Naive thymus-derived CD4-positive, alpha-beta T cell (primary cell): ENCODE data around the gene COL3A1. TPM values are rescaled to one million over a fixed set of nuclear protein-coding genes. Genes with fewer than 3 reads are reported as not detected.

Experiments
- ATAC-seq: fragments of 150-1000 bp; cut with Tn5 transposase; 2 replicates; pipeline ENCODE4 v1.10.0; 2021; ENCODE audit warnings: mild to moderate bottlenecking, moderate library complexity
- CTCF ChIA-PET: fragments of 350-600 bp; sonication (Branson Sonifier 250); formaldehyde crosslinking; loops from one replicate; lab custom pipeline; 2021; ENCODE audit warnings: antibody characterized with exemption; lab: Charles Lee
- POLR2A ChIA-PET: fragments of 350-600 bp; sonication (Branson Sonifier 250); formaldehyde crosslinking; loops from one replicate; lab custom pipeline; 2021; ENCODE audit warnings: antibody characterized with exemption, inconsistent platforms; lab: Charles Lee
- DNase-seq, 9 donors: peaks; one replicate each; pipeline versions ENCODE4 v3.0.0 to v3.0.0-alpha.2; 2020 to 2022; ENCODE audit warnings: mixed read lengths in 1 of 9
- H3K27ac ChIP-seq: one replicate; pipeline ENCODE4 v1.7.0; 2013; ENCODE audit warnings: mild to moderate bottlenecking, low read depth, low read length, moderate library complexity
- H3K27me3 ChIP-seq, 2 donors: one replicate each; pipeline ENCODE4 v1.7.0; 2013; ENCODE audit warnings: low read length in 2 of 2, mild to moderate bottlenecking in 2 of 2, moderate library complexity in 2 of 2; ENCODE audit not compliant: control insufficient read depth in 2 of 2, insufficient read depth in 2 of 2
- H3K36me3 ChIP-seq, 3 experiments: 1 replicate in 2 of 3; 2 replicates in 1 of 3; pipeline ENCODE4 v1.7.0; 2013; ENCODE audit warnings: low read length in 3 of 3, mild to moderate bottlenecking in 3 of 3, moderate library complexity in 1 of 3; ENCODE audit not compliant: insufficient read depth in 3 of 3, control insufficient read depth in 2 of 3
- H3K4me1 ChIP-seq, 2 donors: one replicate each; pipeline ENCODE4 v1.7.0; 2013; ENCODE audit warnings: low read length in 2 of 2, mild to moderate bottlenecking in 2 of 2, moderate library complexity in 1 of 2; ENCODE audit not compliant: control insufficient read depth in 2 of 2, insufficient read depth in 2 of 2
- H3K4me3 ChIP-seq: 2 replicates; pipeline ENCODE4 v1.7.0; 2013; ENCODE audit warnings: mild to moderate bottlenecking, low read length
- H3K9me3 ChIP-seq, 3 experiments: 1 replicate in 2 of 3; 2 replicates in 1 of 3; pipeline ENCODE4 v1.7.0; 2013; ENCODE audit warnings: low read length in 3 of 3; ENCODE audit not compliant: control insufficient read depth in 2 of 3
- H3K27ac Mint-ChIP-seq, 9 donors: one replicate each; pipeline ENCODE4 v1.8.0; 2020 to 2022; ENCODE audit warnings: mixed read lengths in 9 of 9, mild to moderate bottlenecking in 8 of 9, moderate library complexity in 5 of 9, inconsistent platforms in 2 of 9
- H3K27me3 Mint-ChIP-seq, 5 donors: one replicate each; pipeline ENCODE4 v1.8.0; 2021 to 2022; ENCODE audit warnings: mixed read lengths in 5 of 5, mild to moderate bottlenecking in 1 of 5
- H3K36me3 Mint-ChIP-seq, 5 donors: one replicate each; pipeline ENCODE4 v1.8.0; 2020 to 2022; ENCODE audit warnings: mixed read lengths in 5 of 5, mild to moderate bottlenecking in 3 of 5, inconsistent platforms in 1 of 5
- H3K4me1 Mint-ChIP-seq, 7 donors: one replicate each; pipeline ENCODE4 v1.8.0; 2020 to 2022; ENCODE audit warnings: mixed read lengths in 7 of 7, mild to moderate bottlenecking in 3 of 7, inconsistent platforms in 1 of 7
- H3K4me3 Mint-ChIP-seq, 10 donors: one replicate each; pipeline ENCODE4 v1.8.0; 2020 to 2022; ENCODE audit warnings: mild to moderate bottlenecking in 10 of 10, mixed read lengths in 10 of 10, moderate library complexity in 6 of 10, inconsistent platforms in 2 of 10
- H3K9me3 Mint-ChIP-seq, 11 donors: one replicate each; pipeline ENCODE4 v1.8.0; 2020 to 2022; ENCODE audit warnings: mixed read lengths in 11 of 11, mild to moderate bottlenecking in 4 of 11, inconsistent platforms in 1 of 11, moderate library complexity in 1 of 11
- intact Hi-C, 2 donors: fragments of 100-400 bp; cut with micrococcal nuclease; formaldehyde crosslinking; loops; one replicate each; pipeline ENCODE4 v1.15.1; 2023
- polyA plus RNA-seq, 2 donors: library from polyadenylated mRNA; unstranded; fragments of 300-500 nt; fragmentation: Illumina TruSeq; gene quantifications; one replicate each; pipeline ENCODE4 v1.2.3, GENCODE V29; 2021
- total RNA-seq, 6 experiments: library from RNA in 5 of 6; stranded (reverse) in 5 of 6; gene quantifications; 1 replicate in 5 of 6; 2 replicates in 1 of 6; pipeline ENCODE4 v1.2.3 and lab custom pipeline; 2021 to 2026

The COL3A1 gene
- total and polyA plus RNA-seq, 7 experiments from 2014 or later: 0.27 TPM; not detected in 6

GRCh38 chr2:189049709-189050164 lies 75.6 kb downstream of the COL3A1 start:
- POLR2A ChIA-PET: no interaction called here
- Histone ChIP-seq H3K36me3 (no peaks in the 10 kb centered on the region), H3K9me3 (no peaks in the 10 kb centered on the region), H3K4me1 (no peaks in the 10 kb centered on the region), H3K27ac (no peak overlapping the region), H3K4me3 (no peak overlapping the region), H3K27me3 (no peaks in the 10 kb centered on the region)
- intact Hi-C loops: no loop called here
- Mint-ChIP-seq H3K9me3 (no peaks in the 10 kb centered on the region), H3K36me3 (no peaks in the 10 kb centered on the region), H3K4me3 (no peak overlapping the region), H3K27ac (no peak overlapping the region), H3K4me1 (peaks cover 0 to 2% (median 0%) of the 10 kb centered on the region in 7 donors), H3K27me3 (no peaks in the 10 kb centered on the region)
- CTCF ChIA-PET: no interaction called here
- no peak for DNase-seq
- no peak for ATAC-seq

GRCh38 chr2:189050165-189050712 lies 76.1 kb downstream of the COL3A1 start:
- no peaks in the 10 kb centered on the region for H3K9me3 Mint-ChIP-seq
- Histone ChIP-seq H3K4me1 (no peaks in the 10 kb centered on the region), H3K27ac (no peak overlapping the region), H3K27me3 (no peaks in the 10 kb centered on the region), H3K4me3 (no peak overlapping the region), H3K36me3 (no peaks in the 10 kb centered on the region), H3K9me3 (no peaks in the 10 kb centered on the region)
- no peak overlapping the region for H3K27ac Mint-ChIP-seq
- ATAC-seq (no peak), DNase-seq (no peak)
- intact Hi-C loops: no loop called here
- POLR2A ChIA-PET: no interaction called here
- no peak overlapping the region for H3K4me3 Mint-ChIP-seq
- CTCF ChIA-PET: interaction anchor here (0.7 kb wide), 1 partner anchor 558 kb away, joined by 3 read pairs; no protein-coding TSS in a partner anchor
- H3K27me3 Mint-ChIP-seq: no peaks in the 10 kb centered on the region
- no peaks in the 10 kb centered on the region for H3K36me3 Mint-ChIP-seq
- peaks cover 0 to 2% (median 0%) of the 10 kb centered on the region in 7 donors for H3K4me1 Mint-ChIP-seq

GRCh38 chr2:189056200-189057106 lies 82.3 kb downstream of the COL3A1 start:
- ChIA-PET POLR2A (no interaction called here), CTCF (no interaction called here)
- Mint-ChIP-seq H3K9me3 (no peaks in the 10 kb centered on the region), H3K27ac (no peak overlapping the region), H3K4me3 (no peak overlapping the region), H3K4me1 (no peaks in the 10 kb centered on the region), H3K27me3 (no peaks in the 10 kb centered on the region), H3K36me3 (no peaks in the 10 kb centered on the region)
- DNase-seq (no peak), ATAC-seq (no peak)
- Histone ChIP-seq H3K27ac (no peak overlapping the region), H3K4me3 (no peak overlapping the region), H3K36me3 (no peaks in the 10 kb centered on the region), H3K9me3 (no peaks in the 10 kb centered on the region), H3K4me1 (no peaks in the 10 kb centered on the region), H3K27me3 (no peaks in the 10 kb centered on the region)
- intact Hi-C loops: no loop called here

- no peaks in the 10 kb centered on the region for H3K27me3 Mint-ChIP-seq
- intact Hi-C loops: no loop called here
- no peaks in the 10 kb centered on the region for H3K4me1 Mint-ChIP-seq
- ChIA-PET CTCF (no interaction called here), POLR2A (no interaction called here)
- Histone ChIP-seq H3K27ac (no peak overlapping the region), H3K4me3 (no peak overlapping the region), H3K27me3 (no peaks in the 10 kb centered on the region), H3K9me3 (no peaks in the 10 kb centered on the region), H3K4me1 (no peaks in the 10 kb centered on the region), H3K36me3 (no peaks in the 10 kb centered on the region)
- DNase-seq (no peak), ATAC-seq (no peak)
- no peaks in the 10 kb centered on the region for H3K36me3 Mint-ChIP-seq
- H3K4me3 Mint-ChIP-seq: no peak overlapping the region
- no peak overlapping the region for H3K27ac Mint-ChIP-seq
- H3K9me3 Mint-ChIP-seq: no peaks in the 10 kb centered on the region
These were observed 83.1 kb downstream of the COL3A1 start for GRCh38 chr2:189057316-189057715.

GRCh38 chr2:189060096-189060642 lies 86.0 kb downstream of the COL3A1 start:
- Histone ChIP-seq H3K4me1 (no peaks in the 10 kb centered on the region), H3K27ac (no peak overlapping the region), H3K4me3 (no peak overlapping the region), H3K36me3 (no peaks in the 10 kb centered on the region), H3K9me3 (no peaks in the 10 kb centered on the region), H3K27me3 (no peaks in the 10 kb centered on the region)
- DNase-seq: no peak
- ChIA-PET POLR2A (no interaction called here), CTCF (no interaction called here)
- Mint-ChIP-seq H3K27ac (no peak overlapping the region), H3K9me3 (no peaks in the 10 kb centered on the region), H3K27me3 (no peaks in the 10 kb centered on the region), H3K4me1 (no peaks in the 10 kb centered on the region), H3K4me3 (no peak overlapping the region), H3K36me3 (no peaks in the 10 kb centered on the region)
- intact Hi-C loops: no loop called here
- ATAC-seq: no peak
